ENCODE measurements around the gene SPTB.

GRCh38 chr14:64843548-64843947 is 36.2 kb downstream of the SPTB start:
- TF ChIP-seq ZBTB21 (tag by site-specific recombination; IDR thresholded peaks at IDR 0.05) (no peak), CTCF (tag by site-specific recombination; IDR thresholded peaks at IDR 0.05) (no peak), YY1 (tag by site-specific recombination; IDR thresholded peaks at IDR 0.05) (no peak), PRDM10 (tag by site-specific recombination; IDR thresholded peaks at IDR 0.05) (no peak), ZNF169 (tag by site-specific recombination; IDR thresholded peaks at IDR 0.05) (no peak), ZNF202 (tag by site-specific recombination; IDR thresholded peaks at IDR 0.05; ENCODE audit: borderline replicate concordance) (no peak), KLF16 (tag by site-specific recombination; IDR thresholded peaks at IDR 0.05) (no peak), RBAK (tag by site-specific recombination; IDR thresholded peaks at IDR 0.05) (no peak), PRDM4 (tag by site-specific recombination; IDR thresholded peaks at IDR 0.05) (no peak), KLF1 (tag by site-specific recombination; IDR thresholded peaks at IDR 0.05) (no peak), ZNF184 (tag by site-specific recombination; IDR thresholded peaks at IDR 0.05) (no peak), PATZ1 (tag by site-specific recombination; IDR thresholded peaks at IDR 0.05) (no peak), ZNF114 (tag by site-specific recombination; IDR thresholded peaks at IDR 0.05) (no peak)
- TF ChIP-seq, protein P1, sequence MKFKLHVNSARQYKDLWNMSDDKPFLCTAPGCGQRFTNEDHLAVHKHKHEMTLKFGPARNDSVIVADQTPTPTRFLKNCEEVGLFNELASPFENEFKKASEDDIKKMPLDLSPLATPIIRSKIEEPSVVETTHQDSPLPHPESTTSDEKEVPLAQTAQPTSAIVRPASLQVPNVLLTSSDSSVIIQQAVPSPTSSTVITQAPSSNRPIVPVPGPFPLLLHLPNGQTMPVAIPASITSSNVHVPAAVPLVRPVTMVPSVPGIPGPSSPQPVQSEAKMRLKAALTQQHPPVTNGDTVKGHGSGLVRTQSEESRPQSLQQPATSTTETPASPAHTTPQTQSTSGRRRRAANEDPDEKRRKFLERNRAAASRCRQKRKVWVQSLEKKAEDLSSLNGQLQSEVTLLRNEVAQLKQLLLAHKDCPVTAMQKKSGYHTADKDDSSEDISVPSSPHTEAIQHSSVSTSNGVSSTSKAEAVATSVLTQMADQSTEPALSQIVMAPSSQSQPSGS (tag by site-specific recombination; IDR thresholded peaks at IDR 0.05; ENCODE audit: low read depth), result no peak

Measured in HEK293 (cell line).